NT2/D1 (cell line): ENCODE results near the gene EDEM3.

Experiments used
- SUZ12 ChIP-seq: IDR thresholded peaks from 2 replicates; pipeline ENCODE4 v1.6.1; 2011; ENCODE audit not compliant: insufficient read length, insufficient read depth; ENCODE audit errors: extremely low read depth
- YY1 ChIP-seq: IDR thresholded peaks from 2 replicates; pipeline ENCODE4 v1.6.1; 2011; ENCODE audit not compliant: insufficient read length, insufficient read depth

DNA sequence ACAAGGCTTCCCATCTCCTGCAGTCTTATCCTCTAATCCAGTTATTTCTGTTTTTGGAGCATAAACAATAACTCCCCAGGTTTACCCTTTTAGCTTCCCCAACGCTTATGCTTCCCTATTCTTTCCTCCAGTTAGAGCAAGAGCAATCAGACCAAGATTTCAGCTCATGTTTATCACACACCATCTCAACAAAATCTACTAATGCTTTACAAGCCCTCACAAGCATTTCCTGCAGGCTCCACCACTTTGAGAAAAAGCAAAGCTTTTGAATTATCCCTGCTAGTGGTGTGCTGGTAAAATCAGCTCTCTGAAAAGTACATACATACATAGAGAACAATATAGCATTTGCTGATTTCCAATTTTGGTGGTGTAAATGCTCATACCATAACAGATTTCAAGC lies 92.9 kb downstream of the EDEM3 start:
- no peak for TF ChIP-seq YY1
- no peak for TF ChIP-seq SUZ12
